Endometrial microvascular endothelial cells (primary cell): ENCODE results near the gene RAB11FIP3. TPM values are rescaled to one million over a fixed set of nuclear protein-coding genes. Genes with fewer than 3 reads are reported as not detected.
"Not testable (repeated sequence)": the region's sequence is repeated elsewhere in the genome, so short reads cannot be mapped to it uniquely, and the experiment has no call there.

Source experiments
- in situ Hi-C: cut with HindIII; loops from 2 replicates; pipeline ENCODE4 v1.10.0; 2017; ENCODE audit warnings: low sequenced_read_pairs, low pct_unique_long_range_greater_than_20kb; ENCODE audit errors: inconsistent ontology term
- total RNA-seq: library from RNA; depleted of rRNA; stranded (reverse); fragments of >200 nt; gene quantifications from one replicate; pipeline ENCODE4 v1.2.3, GENCODE V29; 2015; ENCODE audit errors: inconsistent ontology term

RAB11FIP3 gene
- total RNA-seq, 1 donor from 2014 or later: 41.7 TPM

GRCh38 chr16:450785-451512 is 25.5 kb downstream of the RAB11FIP3 start:
- in situ Hi-C loops: no loop called here

GRCh38 chr16:454397-454940 is 29.0 kb downstream of the RAB11FIP3 start:
- in situ Hi-C loops: no loop called here

GRCh38 chr16:455453-455852 is 30.0 kb downstream of the RAB11FIP3 start:
- in situ Hi-C loops: no loop called here

- in situ Hi-C loops: no loop called here
Observed at GRCh38 chr16:456891-457483, 31.5 kb downstream of the RAB11FIP3 start.

- in situ Hi-C loops: no loop called here
Observed at GRCh38 chr16:457732-458400, 32.4 kb downstream of the RAB11FIP3 start.

GRCh38 chr16:459761-460160 is 34.3 kb downstream of the RAB11FIP3 start:
- in situ Hi-C loops: no loop called here

- in situ Hi-C loops: no loop called here
Observed at GRCh38 chr16:460787-461186, 35.3 kb downstream of the RAB11FIP3 start.

GRCh38 chr16:463071-463470 is 37.6 kb downstream of the RAB11FIP3 start:
- in situ Hi-C loops: no loop called here

- in situ Hi-C loops: no loop called here
Observed at GRCh38 chr16:466651-467050, 41.2 kb downstream of the RAB11FIP3 start.

- in situ Hi-C loops: not testable (repeated sequence)
Observed at GRCh38 chr16:467249-467871, 41.9 kb downstream of the RAB11FIP3 start.

- in situ Hi-C loops: no loop called here
Observed at GRCh38 chr16:468068-468821, 42.8 kb downstream of the RAB11FIP3 start.

- in situ Hi-C loops: not testable (repeated sequence)
Observed at GRCh38 chr16:469459-469858, 44.0 kb downstream of the RAB11FIP3 start.

- in situ Hi-C loops: no loop called here
Observed at GRCh38 chr16:470418-470817, 45.0 kb downstream of the RAB11FIP3 start.

GRCh38 chr16:471353-472198 is 46.1 kb downstream of the RAB11FIP3 start:
- in situ Hi-C loops: no loop called here

GRCh38 chr16:472199-472504 is 46.7 kb downstream of the RAB11FIP3 start:
- in situ Hi-C loops: no loop called here

- in situ Hi-C loops: no loop called here
Observed at GRCh38 chr16:473046-474043, 47.9 kb downstream of the RAB11FIP3 start.
